ENCODE measurements around the gene SSR4. TPM values are rescaled to one million over a fixed set of nuclear protein-coding genes. Genes with fewer than 3 reads are reported as not detected.
A peak's percentile ranks its signal among the peaks of the same experiment; 100 is the strongest.

SSR4 gene
- total RNA-seq, 1 donor from 2014 or later: 210 TPM

DNA sequence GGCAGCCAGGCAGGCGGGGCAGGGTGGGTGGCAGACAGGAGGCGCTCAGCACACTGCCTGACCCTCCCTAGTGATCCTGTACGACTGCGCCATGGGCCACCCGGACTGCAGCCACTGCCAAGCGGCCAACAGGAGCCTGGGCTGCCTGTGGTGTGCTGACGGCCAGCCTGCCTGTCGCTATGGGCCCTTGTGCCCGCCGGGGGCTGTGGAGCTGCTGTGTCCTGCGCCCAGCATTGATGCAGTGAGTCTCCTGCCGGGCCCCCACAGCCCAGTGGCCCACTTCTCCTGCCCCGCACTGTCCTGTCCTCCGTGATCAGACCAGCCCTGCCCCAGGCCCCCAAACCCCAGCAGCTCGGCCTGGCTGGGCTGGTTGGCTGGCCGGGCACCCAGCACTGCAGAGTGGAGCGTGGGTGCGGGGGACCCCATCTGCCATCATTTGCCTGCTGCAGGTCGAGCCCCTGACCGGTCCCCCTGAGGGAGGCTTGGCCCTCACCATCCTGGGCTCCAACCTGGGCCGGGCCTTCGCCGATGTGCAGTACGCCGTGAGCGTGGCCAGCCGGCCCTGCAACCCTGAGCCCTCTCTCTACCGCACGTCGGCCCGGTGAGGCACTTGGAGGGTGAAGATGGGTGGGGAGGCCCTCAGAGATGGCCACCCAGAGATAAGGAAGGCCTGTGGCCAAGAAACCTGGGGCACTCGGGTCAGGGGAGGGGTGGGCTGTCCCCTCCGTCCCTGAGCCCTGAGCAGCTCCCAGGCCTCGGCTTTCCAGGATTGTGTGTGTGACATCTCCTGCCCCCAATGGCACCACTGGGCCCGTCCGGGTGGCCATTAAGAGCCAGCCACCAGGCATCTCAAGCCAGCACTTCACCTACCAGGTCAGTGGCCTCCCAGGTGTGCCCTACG is 22.8 kb upstream of the SSR4 start:
- Histone ChIP-seq H3K9me3 (no peaks in the 10 kb centered on the region), H3K27me3 (ENCODE audit: low read depth) (no peaks in the 10 kb centered on the region), H3K4me1 (no peaks in the 10 kb centered on the region), H3K36me3 (no peaks in the 10 kb centered on the region), H3K4me3 (no peak overlapping the region), H3K27ac (no peak overlapping the region)
- ATAC-seq (no peak), DNase-seq (no peak)
- no peak for TF ChIP-seq CTCF (IDR thresholded peaks at IDR 0.05)
- intact Hi-C loops (cut with DNase I): no loop called here

DNA sequence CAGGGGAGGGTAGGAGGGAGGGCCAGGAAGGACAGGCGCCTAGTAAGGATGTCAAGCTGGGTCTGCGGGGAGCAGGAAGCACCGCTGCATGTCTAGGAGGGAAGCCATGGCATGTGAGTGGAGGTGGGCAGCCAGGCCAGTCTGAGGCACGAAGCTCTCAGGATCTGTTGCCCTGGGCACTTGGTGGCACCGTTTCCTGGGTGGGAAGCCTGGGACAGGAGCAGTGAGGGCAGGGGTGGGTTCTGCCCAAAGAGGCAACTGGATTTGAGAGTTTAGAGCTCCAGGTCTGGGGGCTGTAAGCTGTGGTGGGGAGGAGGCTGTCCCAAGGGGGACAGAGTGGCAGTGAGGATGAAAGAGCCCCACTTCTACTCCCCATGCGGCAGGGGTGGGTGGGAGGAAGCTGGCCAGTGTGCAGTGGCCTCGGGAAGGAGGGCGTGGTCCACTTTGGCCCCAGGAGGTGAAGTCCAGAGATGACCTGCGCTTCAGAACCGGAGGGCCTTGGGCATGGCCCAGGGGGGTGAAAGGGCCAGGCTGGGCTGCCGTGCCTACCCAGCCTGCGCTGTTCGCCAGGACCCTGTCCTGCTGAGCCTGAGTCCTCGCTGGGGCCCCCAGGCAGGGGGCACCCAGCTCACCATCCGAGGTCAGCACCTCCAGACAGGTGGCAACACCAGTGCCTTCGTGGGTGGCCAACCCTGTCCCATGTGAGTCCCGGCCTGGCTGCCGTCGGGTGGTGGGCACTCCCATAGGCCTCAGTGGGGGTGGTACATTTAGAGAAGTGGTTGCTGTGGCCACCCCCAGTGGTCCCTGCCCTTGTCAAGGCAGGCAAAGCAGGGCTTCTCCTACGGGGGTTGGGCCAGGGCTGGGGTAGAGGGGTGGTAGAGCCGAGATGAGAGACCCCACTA is 21.9 kb upstream of the SSR4 start:
- Histone ChIP-seq H3K4me1 (no peaks in the 10 kb centered on the region), H3K27me3 (ENCODE audit: low read depth) (no peaks in the 10 kb centered on the region), H3K27ac (no peak overlapping the region), H3K36me3 (no peaks in the 10 kb centered on the region), H3K4me3 (no peak overlapping the region), H3K9me3 (no peaks in the 10 kb centered on the region)
- intact Hi-C loops (cut with DNase I): no loop called here
- no peak for ATAC-seq
- no peak for DNase-seq
- no peak for TF ChIP-seq CTCF (IDR thresholded peaks at IDR 0.05)

- Histone ChIP-seq H3K27me3 (ENCODE audit: low read depth) (no peaks in the 10 kb centered on the region), H3K27ac (no peak overlapping the region), H3K4me3 (no peak overlapping the region), H3K9me3 (no peaks in the 10 kb centered on the region), H3K4me1 (no peaks in the 10 kb centered on the region), H3K36me3 (no peaks in the 10 kb centered on the region)
- intact Hi-C loops (cut with DNase I): no loop called here
- ATAC-seq (no peak), DNase-seq (peak; percentile 18)
- no peak for TF ChIP-seq CTCF (IDR thresholded peaks at IDR 0.05)
Measured at GRCh38 chrX:153773218-153773611, 21.3 kb upstream of the SSR4 start.

DNA sequence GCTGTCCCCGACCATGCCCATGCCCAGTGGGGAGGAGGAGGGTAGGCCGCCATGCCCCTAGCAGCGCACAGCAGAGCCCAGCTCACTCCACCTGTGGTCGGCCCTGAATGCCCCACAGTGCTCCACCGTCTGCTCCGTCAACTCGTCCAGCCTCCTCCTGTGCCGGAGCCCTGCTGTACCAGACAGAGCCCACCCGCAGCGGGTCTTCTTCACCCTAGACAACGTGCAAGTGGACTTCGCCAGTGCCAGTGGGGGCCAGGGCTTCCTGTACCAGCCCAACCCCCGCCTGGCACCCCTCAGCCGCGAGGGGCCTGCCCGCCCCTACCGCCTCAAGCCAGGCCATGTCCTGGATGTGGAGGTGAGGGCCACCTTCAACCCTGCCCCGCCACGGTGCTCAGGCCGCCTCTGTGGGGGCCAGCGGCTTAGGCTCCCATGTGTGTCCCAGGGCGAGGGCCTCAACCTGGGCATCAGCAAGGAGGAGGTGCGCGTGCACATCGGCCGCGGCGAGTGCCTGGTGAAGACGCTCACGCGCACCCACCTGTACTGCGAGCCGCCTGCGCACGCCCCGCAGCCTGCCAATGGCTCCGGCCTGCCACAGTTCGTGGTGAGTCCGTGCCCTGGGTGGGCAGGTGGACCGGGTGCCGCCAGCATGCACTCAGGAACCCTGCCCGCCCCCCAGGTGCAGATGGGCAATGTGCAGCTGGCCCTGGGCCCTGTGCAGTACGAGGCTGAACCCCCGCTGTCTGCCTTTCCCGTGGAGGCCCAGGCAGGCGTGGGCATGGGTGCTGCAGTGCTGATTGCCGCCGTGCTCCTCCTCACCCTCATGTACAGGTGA is 20.5 kb upstream of the SSR4 start:
- intact Hi-C loops (cut with DNase I): no loop called here
- Histone ChIP-seq H3K27ac (no peak overlapping the region), H3K27me3 (ENCODE audit: low read depth) (no peaks in the 10 kb centered on the region), H3K9me3 (no peaks in the 10 kb centered on the region), H3K36me3 (no peaks in the 10 kb centered on the region), H3K4me3 (no peak overlapping the region), H3K4me1 (no peaks in the 10 kb centered on the region)
- ATAC-seq: no peak
- TF ChIP-seq CTCF (IDR thresholded peaks at IDR 0.05): no peak
- peak; percentile 27 for DNase-seq

All from lower lobe of right lung (tissue), 2 donors.